Endothelial cell of umbilical vein (primary cell): Measurements from ENCODE around the gene OSBP2.

ENCODE experiments used
- EZH2 ChIP-seq: IDR thresholded peaks from 2 replicates; pipeline ENCODE4 v1.6.1; 2012; ENCODE audit warnings: borderline replicate concordance, low read depth, mild to moderate bottlenecking, moderate library complexity, low read length, inconsistent platforms; ENCODE audit not compliant: severe bottlenecking
- GATA2 ChIP-seq: IDR thresholded peaks from 2 replicates; pipeline ENCODE4 v1.7.0; 2011; ENCODE audit warnings: low read depth, mild to moderate bottlenecking, moderate library complexity, mixed read lengths, low read length; ENCODE audit not compliant: insufficient read length, insufficient read depth
- MYC ChIP-seq: IDR thresholded peaks from one replicate; pipeline ENCODE4 v1.6.1; 2011; ENCODE audit warnings: mild to moderate bottlenecking, low read depth, low read length
- POLR2A ChIP-seq: IDR thresholded peaks from 2 replicates; pipeline ENCODE4 v1.6.1; 2012; ENCODE audit warnings: low read depth, mild to moderate bottlenecking, control low read depth, low read length
- POLR2AphosphoS5 ChIP-seq: IDR thresholded peaks from 2 replicates; pipeline ENCODE4 v1.6.1; 2012; ENCODE audit warnings: low read depth, mild to moderate bottlenecking, control low read depth, low read length, moderate library complexity; ENCODE audit not compliant: insufficient read depth
- TF ChIP-seq, protein P1 (sequence below), 2 donors: IDR thresholded peaks; 1 replicate in 1 of 2; 2 replicates in 1 of 2; pipeline ENCODE4 v1.5.1; 2011; ENCODE audit warnings: low read length in 2 of 2, mild to moderate bottlenecking in 2 of 2, moderate library complexity in 2 of 2, control low read depth in 1 of 2, inconsistent platforms in 1 of 2, low read depth in 1 of 2; ENCODE audit not compliant: insufficient read depth in 1 of 2; ENCODE audit errors: extremely low read depth in 1 of 2
- TF ChIP-seq, protein P2 (sequence below): IDR thresholded peaks from 2 replicates; pipeline ENCODE4 v1.6.1; 2011; ENCODE audit not compliant: insufficient read depth, insufficient read length

DNA sequence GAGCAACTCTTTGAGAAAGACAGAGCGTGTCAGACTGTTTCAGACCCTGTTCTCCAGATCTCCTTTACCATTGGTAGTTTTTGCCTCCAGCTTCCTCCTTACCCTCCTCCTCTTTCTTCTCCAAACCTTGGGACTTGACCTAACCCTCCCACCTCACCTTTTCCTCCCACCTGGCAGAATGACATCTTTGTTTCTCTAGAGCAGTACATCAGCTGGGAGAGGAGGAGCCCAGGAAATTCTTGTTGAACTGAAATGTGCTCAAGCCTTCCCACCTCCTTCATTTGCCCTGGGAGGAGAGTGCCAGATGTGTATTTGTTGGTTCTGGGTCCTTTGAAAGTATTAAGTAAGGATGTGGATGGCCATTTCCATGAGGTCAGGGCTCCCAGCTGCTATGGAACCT, 17.4 kb downstream of the OSBP2 start:
- TF ChIP-seq POLR2A: no peak
- no peak for TF ChIP-seq POLR2AphosphoS5
- TF ChIP-seq, protein P1, sequence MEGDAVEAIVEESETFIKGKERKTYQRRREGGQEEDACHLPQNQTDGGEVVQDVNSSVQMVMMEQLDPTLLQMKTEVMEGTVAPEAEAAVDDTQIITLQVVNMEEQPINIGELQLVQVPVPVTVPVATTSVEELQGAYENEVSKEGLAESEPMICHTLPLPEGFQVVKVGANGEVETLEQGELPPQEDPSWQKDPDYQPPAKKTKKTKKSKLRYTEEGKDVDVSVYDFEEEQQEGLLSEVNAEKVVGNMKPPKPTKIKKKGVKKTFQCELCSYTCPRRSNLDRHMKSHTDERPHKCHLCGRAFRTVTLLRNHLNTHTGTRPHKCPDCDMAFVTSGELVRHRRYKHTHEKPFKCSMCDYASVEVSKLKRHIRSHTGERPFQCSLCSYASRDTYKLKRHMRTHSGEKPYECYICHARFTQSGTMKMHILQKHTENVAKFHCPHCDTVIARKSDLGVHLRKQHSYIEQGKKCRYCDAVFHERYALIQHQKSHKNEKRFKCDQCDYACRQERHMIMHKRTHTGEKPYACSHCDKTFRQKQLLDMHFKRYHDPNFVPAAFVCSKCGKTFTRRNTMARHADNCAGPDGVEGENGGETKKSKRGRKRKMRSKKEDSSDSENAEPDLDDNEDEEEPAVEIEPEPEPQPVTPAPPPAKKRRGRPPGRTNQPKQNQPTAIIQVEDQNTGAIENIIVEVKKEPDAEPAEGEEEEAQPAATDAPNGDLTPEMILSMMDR (IDR thresholded peaks at IDR 0.05; ENCODE audit: extremely low read depth in 1 of 2, insufficient read depth in 1 of 2, low read depth in 1 of 2, low read length in 2 of 2): no peak
- TF ChIP-seq, protein P2, sequence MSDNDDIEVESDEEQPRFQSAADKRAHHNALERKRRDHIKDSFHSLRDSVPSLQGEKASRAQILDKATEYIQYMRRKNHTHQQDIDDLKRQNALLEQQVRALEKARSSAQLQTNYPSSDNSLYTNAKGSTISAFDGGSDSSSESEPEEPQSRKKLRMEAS: no peak
- no peak for TF ChIP-seq EZH2
- TF ChIP-seq MYC: no peak
- no peak for TF ChIP-seq GATA2
